ENCODE data around the gene MARCHF2.

The MARCHF2 gene

DNA sequence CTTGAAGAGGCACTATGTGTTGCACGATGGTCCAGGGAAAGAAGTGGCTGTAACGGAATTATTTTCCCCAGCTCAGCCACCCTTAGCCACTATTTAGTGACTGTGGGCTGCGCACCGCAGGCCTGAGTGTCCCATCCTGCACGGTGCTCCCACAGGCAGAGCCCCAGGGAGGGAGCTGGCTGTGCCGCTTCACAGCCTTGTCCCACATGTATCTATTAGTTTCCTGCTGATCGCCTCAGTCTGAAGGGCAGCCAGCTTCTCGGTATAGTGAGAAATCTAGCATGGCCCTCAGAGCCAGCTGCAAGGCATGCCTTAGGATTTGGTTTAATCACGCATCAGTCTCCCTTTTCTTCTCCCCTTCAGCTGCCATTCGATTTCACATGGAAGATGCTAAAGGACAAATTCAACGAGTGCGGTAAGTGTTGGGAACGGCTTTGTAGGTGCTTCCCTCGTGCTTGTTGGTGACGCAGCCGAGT, 73.6 kb downstream of the MARCHF2 start:
- Histone ChIP-seq H3K9me2 (ENCODE audit: low read depth, low read length) (no peaks in the 10 kb centered on the region), H3K27ac (ENCODE audit: low read depth, low read length, poor library complexity, severe bottlenecking) (no peak overlapping the region), H3K27me3 (ENCODE audit: insufficient read depth, low read length) (no peaks in the 10 kb centered on the region), H3K79me2 (ENCODE audit: insufficient read depth, low read length) (no peaks in the 10 kb centered on the region), H2AFZ (ENCODE audit: low read length) (no peak overlapping the region), H3K9ac (ENCODE audit: low read length) (no peak overlapping the region), H3K9me3 (ENCODE audit: low read length) (no peaks in the 10 kb centered on the region), H3K4me3 (ENCODE audit: low read depth, low read length, poor library complexity, severe bottlenecking) (no peak overlapping the region), H3K36me3 (ENCODE audit: insufficient read depth, low read length) (peaks cover 75% of the 10 kb centered on the region), H3K4me1 (ENCODE audit: insufficient read depth, low read length, severe bottlenecking) (no peaks in the 10 kb centered on the region), H3K4me2 (ENCODE audit: low read length) (no peak overlapping the region), H4K20me1 (ENCODE audit: insufficient read depth, low read length) (no peaks in the 10 kb centered on the region), H3F3A (ENCODE audit: insufficient read depth, low read length) (no peaks in the 10 kb centered on the region; the same call in 1 of the 2 replicates)
- TF ChIP-seq, protein P1, sequence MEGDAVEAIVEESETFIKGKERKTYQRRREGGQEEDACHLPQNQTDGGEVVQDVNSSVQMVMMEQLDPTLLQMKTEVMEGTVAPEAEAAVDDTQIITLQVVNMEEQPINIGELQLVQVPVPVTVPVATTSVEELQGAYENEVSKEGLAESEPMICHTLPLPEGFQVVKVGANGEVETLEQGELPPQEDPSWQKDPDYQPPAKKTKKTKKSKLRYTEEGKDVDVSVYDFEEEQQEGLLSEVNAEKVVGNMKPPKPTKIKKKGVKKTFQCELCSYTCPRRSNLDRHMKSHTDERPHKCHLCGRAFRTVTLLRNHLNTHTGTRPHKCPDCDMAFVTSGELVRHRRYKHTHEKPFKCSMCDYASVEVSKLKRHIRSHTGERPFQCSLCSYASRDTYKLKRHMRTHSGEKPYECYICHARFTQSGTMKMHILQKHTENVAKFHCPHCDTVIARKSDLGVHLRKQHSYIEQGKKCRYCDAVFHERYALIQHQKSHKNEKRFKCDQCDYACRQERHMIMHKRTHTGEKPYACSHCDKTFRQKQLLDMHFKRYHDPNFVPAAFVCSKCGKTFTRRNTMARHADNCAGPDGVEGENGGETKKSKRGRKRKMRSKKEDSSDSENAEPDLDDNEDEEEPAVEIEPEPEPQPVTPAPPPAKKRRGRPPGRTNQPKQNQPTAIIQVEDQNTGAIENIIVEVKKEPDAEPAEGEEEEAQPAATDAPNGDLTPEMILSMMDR (IDR thresholded peaks at IDR 0.05; ENCODE audit: low read length): no peak
- no peak for TF ChIP-seq EZH2 (IDR thresholded peaks at IDR 0.05; ENCODE audit: borderline replicate concordance, low read length)

DNA sequence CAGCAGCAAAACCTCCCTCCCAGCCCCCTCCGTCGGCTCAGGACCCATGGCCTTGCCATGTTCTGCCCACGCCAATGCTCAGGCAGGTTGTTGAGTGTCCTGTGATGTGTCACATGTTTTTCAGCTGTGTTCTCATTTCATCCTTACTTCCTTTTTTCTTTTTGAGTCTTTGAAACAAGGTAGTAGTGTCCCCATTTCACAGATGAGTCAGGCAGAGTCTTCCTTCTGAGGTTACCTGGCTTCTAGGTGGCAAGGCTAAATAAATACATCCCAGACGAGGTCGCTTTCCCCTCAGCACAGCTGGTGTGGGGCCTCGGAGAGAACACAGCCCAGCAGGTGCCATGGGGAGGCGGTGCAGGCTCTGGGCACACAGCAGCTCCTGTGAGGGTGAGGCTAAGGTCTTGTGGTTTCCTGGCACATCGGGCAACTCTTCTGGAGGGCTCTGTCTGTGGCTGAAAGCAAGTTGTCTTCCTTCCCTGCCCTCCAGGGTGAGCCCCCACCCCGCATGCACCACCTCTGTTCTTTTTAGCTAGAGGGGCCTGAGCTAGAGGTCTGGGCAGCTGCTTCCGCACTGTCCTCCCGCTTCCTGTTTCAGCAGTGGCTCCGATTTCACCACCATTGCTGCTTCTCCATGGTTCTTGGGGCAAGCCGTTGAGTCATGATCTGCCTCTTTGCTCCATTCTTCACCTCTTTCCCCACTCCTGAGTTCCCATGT, 74.2 kb downstream of the MARCHF2 start:
- H3K9ac ChIP-seq (ENCODE audit: low read length): no peak overlapping the region
- H3F3A ChIP-seq (ENCODE audit: insufficient read depth, low read length): no peaks in the 10 kb centered on the region; the same call in 1 of the 2 replicates
- no peaks in the 10 kb centered on the region for H3K9me3 ChIP-seq (ENCODE audit: low read length)
- H4K20me1 ChIP-seq (ENCODE audit: insufficient read depth, low read length): no peaks in the 10 kb centered on the region
- H3K36me3 ChIP-seq (ENCODE audit: insufficient read depth, low read length): peaks cover 69% of the 10 kb centered on the region
- TF ChIP-seq EZH2 (IDR thresholded peaks at IDR 0.05; ENCODE audit: borderline replicate concordance, low read length): no peak
- TF ChIP-seq, protein P1 (IDR thresholded peaks at IDR 0.05; ENCODE audit: low read length): no peak
- H3K9me2 ChIP-seq (ENCODE audit: low read depth, low read length): no peaks in the 10 kb centered on the region
- no peak overlapping the region for H3K27ac ChIP-seq (ENCODE audit: low read depth, low read length, poor library complexity, severe bottlenecking)
- no peak overlapping the region for H2AFZ ChIP-seq (ENCODE audit: low read length)
- H3K4me2 ChIP-seq (ENCODE audit: low read length): no peak overlapping the region
- no peaks in the 10 kb centered on the region for H3K4me1 ChIP-seq (ENCODE audit: insufficient read depth, low read length, severe bottlenecking)
- no peaks in the 10 kb centered on the region for H3K79me2 ChIP-seq (ENCODE audit: insufficient read depth, low read length)
- H3K4me3 ChIP-seq (ENCODE audit: low read depth, low read length, poor library complexity, severe bottlenecking): no peak overlapping the region
- no peaks in the 10 kb centered on the region for H3K27me3 ChIP-seq (ENCODE audit: insufficient read depth, low read length)

DNA sequence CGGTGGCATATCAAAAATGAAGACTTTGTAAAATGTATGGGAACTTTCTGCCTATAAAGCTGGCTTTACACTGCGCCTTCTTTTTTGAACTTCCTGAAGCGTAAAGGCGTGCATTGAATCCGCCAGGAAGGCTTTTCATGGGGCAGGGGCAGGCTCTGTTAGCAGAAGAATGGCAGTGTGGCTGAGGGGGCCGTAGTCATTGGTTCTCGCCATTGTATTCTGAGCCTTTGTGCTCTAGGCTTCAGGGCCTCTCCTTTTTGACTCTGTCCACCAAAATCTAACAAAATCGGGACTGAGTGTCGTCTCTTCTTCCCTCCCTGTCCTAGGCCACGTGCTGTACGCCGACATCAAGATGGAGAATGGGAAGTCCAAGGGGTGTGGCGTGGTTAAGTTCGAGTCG, 75.3 kb downstream of the MARCHF2 start:
- no peaks in the 10 kb centered on the region; the same call in 1 of the 2 replicates for H3F3A ChIP-seq (ENCODE audit: insufficient read depth, low read length)
- H3K9me3 ChIP-seq (ENCODE audit: low read length): no peaks in the 10 kb centered on the region
- TF ChIP-seq, protein P1 (IDR thresholded peaks at IDR 0.05; ENCODE audit: low read length): no peak
- TF ChIP-seq EZH2 (IDR thresholded peaks at IDR 0.05; ENCODE audit: borderline replicate concordance, low read length): no peak
- no peaks in the 10 kb centered on the region for H4K20me1 ChIP-seq (ENCODE audit: insufficient read depth, low read length)
- no peak overlapping the region for H3K4me2 ChIP-seq (ENCODE audit: low read length)
- no peak overlapping the region for H3K27ac ChIP-seq (ENCODE audit: low read depth, low read length, poor library complexity, severe bottlenecking)
- H3K4me3 ChIP-seq (ENCODE audit: low read depth, low read length, poor library complexity, severe bottlenecking): no peak overlapping the region
- H3K27me3 ChIP-seq (ENCODE audit: insufficient read depth, low read length): no peaks in the 10 kb centered on the region
- H2AFZ ChIP-seq (ENCODE audit: low read length): no peak overlapping the region
- H3K79me2 ChIP-seq (ENCODE audit: insufficient read depth, low read length): no peaks in the 10 kb centered on the region
- no peak overlapping the region for H3K9ac ChIP-seq (ENCODE audit: low read length)
- H3K9me2 ChIP-seq (ENCODE audit: low read depth, low read length): no peaks in the 10 kb centered on the region
- no peaks in the 10 kb centered on the region for H3K4me1 ChIP-seq (ENCODE audit: insufficient read depth, low read length, severe bottlenecking)
- H3K36me3 ChIP-seq (ENCODE audit: insufficient read depth, low read length): peaks cover 59% of the 10 kb centered on the region
